Lung (tissue), 12 donors: ENCODE results near the gene BRAF. TPM values are rescaled to one million over a fixed set of nuclear protein-coding genes. Genes with fewer than 3 reads are reported as not detected.

Source experiments
- ATAC-seq: fragments of 200-7000 bp; cut with Tn5 transposase; one replicate; pipeline ENCODE4 v1.9.1; 2020; ENCODE audit warnings: moderate number of reproducible peaks; ENCODE audit not compliant: insufficient read depth, low FRiP score
- DNase-seq, 3 donors: peaks; one replicate each; pipeline ENCODE4 v3.0.0-alpha.2; 2013 to 2017
- H3K27ac ChIP-seq, 2 donors: one replicate each; pipeline ENCODE4 v1.5.1; 2013; ENCODE audit warnings: mild to moderate bottlenecking in 2 of 2, moderate library complexity in 2 of 2, control low read depth in 1 of 2, inconsistent platforms in 1 of 2, low read depth in 1 of 2, low read length in 1 of 2
- H3K27me3 ChIP-seq, 3 donors: one replicate each; pipeline ENCODE4 v1.5.1; 2013; ENCODE audit warnings: low read length in 2 of 3; ENCODE audit not compliant: control insufficient read depth in 3 of 3, insufficient read depth in 3 of 3
- H3K36me3 ChIP-seq, 4 donors: one replicate each; pipeline ENCODE4 v1.5.1; 2013; ENCODE audit warnings: low read length in 4 of 4, mild to moderate bottlenecking in 1 of 4, moderate library complexity in 1 of 4; ENCODE audit not compliant: control insufficient read depth in 4 of 4, insufficient read depth in 4 of 4
- H3K4me1 ChIP-seq, 5 donors: one replicate each; pipeline ENCODE4 v1.5.1; 2013; ENCODE audit warnings: low read length in 5 of 5, mild to moderate bottlenecking in 2 of 5, moderate library complexity in 1 of 5; ENCODE audit not compliant: control insufficient read depth in 5 of 5, insufficient read depth in 5 of 5
- H3K4me3 ChIP-seq: one replicate; pipeline ENCODE4 v1.5.1; 2013; ENCODE audit warnings: mild to moderate bottlenecking, control low read depth, moderate library complexity
- H3K9ac ChIP-seq, 2 donors: one replicate each; pipeline ENCODE4 v1.5.1; 2013; ENCODE audit warnings: low read length in 2 of 2, control low read depth in 1 of 2; ENCODE audit not compliant: insufficient read depth in 1 of 2
- H3K9me3 ChIP-seq, 4 donors: one replicate each; pipeline ENCODE4 v1.5.1; 2013; ENCODE audit warnings: low read length in 3 of 4, mild to moderate bottlenecking in 1 of 4, moderate library complexity in 1 of 4; ENCODE audit not compliant: control insufficient read depth in 4 of 4, insufficient read depth in 3 of 4
- WGBS, 2 donors: extraction: QIAGEN DNeasy Blood & Tissue Kit; methylation state at CpG; one replicate each; pipeline ENCODE4 v1.1.7; 2013; 5-methylcytosine and 5-hydroxymethylcytosine counted together
- polyA plus RNA-seq, 2 donors: library from polyadenylated mRNA; stranded (reverse); fragments of 200-250 nt; gene quantifications; one replicate each; pipeline ENCODE4 v1.2.1, GENCODE V29; 2013
- total RNA-seq, 2 donors: library from RNA; depleted of rRNA in 1 of 2; stranded (reverse); fragments of >200 nt in 1 of 2; gene quantifications; one replicate each; pipeline ENCODE4 v1.2.1, GENCODE V29; 2014 to 2021
- TF ChIP-seq, protein P1 (sequence below): IDR thresholded peaks from 2 replicates; pipeline ENCODE4 v1.5.1; 2012; ENCODE audit warnings: mild to moderate bottlenecking; ENCODE audit errors: control extremely low read depth, extremely low read depth
- donor health status: control.
- donor health status: control.
- donor health status: Bipolar disorder and iron deficiency.
- donor health status: healthy.
- donor health status: DM: yes; HTN: yes; CAD: no.

The BRAF gene
- total and polyA plus RNA-seq, 4 donors, result 6.5 to 111 (median 22.3) TPM

GRCh38 chr7:140704205-140704604 is 220.5 kb downstream of the BRAF start:
- 85 to 89% methylated on average over 2 of the region's 2 CpGs for WGBS, 2 donors
- no peak for DNase-seq
- H3K36me3 ChIP-seq, result peaks cover 7 to 18% (median 12%) of the 10 kb centered on the region in 4 donors

GRCh38 chr7:140702774-140703173 is 222.0 kb downstream of the BRAF start:
- TF ChIP-seq, protein P1, sequence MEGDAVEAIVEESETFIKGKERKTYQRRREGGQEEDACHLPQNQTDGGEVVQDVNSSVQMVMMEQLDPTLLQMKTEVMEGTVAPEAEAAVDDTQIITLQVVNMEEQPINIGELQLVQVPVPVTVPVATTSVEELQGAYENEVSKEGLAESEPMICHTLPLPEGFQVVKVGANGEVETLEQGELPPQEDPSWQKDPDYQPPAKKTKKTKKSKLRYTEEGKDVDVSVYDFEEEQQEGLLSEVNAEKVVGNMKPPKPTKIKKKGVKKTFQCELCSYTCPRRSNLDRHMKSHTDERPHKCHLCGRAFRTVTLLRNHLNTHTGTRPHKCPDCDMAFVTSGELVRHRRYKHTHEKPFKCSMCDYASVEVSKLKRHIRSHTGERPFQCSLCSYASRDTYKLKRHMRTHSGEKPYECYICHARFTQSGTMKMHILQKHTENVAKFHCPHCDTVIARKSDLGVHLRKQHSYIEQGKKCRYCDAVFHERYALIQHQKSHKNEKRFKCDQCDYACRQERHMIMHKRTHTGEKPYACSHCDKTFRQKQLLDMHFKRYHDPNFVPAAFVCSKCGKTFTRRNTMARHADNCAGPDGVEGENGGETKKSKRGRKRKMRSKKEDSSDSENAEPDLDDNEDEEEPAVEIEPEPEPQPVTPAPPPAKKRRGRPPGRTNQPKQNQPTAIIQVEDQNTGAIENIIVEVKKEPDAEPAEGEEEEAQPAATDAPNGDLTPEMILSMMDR, result no peak
- Histone ChIP-seq H3K9me3 (no peaks in the 10 kb centered on the region), H3K36me3 (peaks cover 8 to 18% (median 12%) of the 10 kb centered on the region in 4 donors), H3K9ac (no peak overlapping the region), H3K4me3 (no peak overlapping the region), H3K27ac (no peak overlapping the region), H3K27me3 (no peaks in the 10 kb centered on the region), H3K4me1 (peaks cover 0 to 7% (median 5%) of the 10 kb centered on the region in 5 donors)
- peak; percentile 27 for ATAC-seq
- no peak for DNase-seq
- WGBS, 2 donors, result 82 to 93% methylated on average over 10 of the region's 10 CpGs

More at GRCh38 chr7:140704205-140704604, 220.5 kb downstream of the BRAF start:
- ATAC-seq, result no peak
- Histone ChIP-seq H3K4me1 (peaks cover 0 to 1% (median 0%) of the 10 kb centered on the region in 5 donors), H3K4me3 (no peak overlapping the region), H3K9me3 (no peaks in the 10 kb centered on the region), H3K9ac (no peak overlapping the region), H3K27me3 (no peaks in the 10 kb centered on the region), H3K27ac (no peak overlapping the region)
- TF ChIP-seq, protein P1, result no peak

- Histone ChIP-seq H3K36me3 (peaks cover 0 to 3% (median 1%) of the 10 kb centered on the region in 4 donors), H3K9ac (no peak overlapping the region)
Measured at GRCh38 chr7:140698477-140698876, 226.3 kb downstream of the BRAF start.

More at GRCh38 chr7:140698477-140698876, 226.3 kb downstream of the BRAF start:
- H3K27ac ChIP-seq, result no peak overlapping the region
- H3K9me3 ChIP-seq, result no peaks in the 10 kb centered on the region
- no peak for DNase-seq
- peaks cover 0 to 18% (median 9%) of the 10 kb centered on the region in 5 donors for H3K4me1 ChIP-seq
- no peak overlapping the region for H3K4me3 ChIP-seq
- TF ChIP-seq, protein P1, result no peak
- no peak for ATAC-seq
- WGBS, 2 donors, result 78 to 94% methylated on average over 8 of the region's 8 CpGs
- H3K27me3 ChIP-seq, result no peaks in the 10 kb centered on the region
